Measurements from ENCODE around the gene UMPS.
"Not testable (repeated sequence)": the region's sequence is repeated elsewhere in the genome, so short reads cannot be mapped to it uniquely, and the experiment has no call there.

UMPS gene

GRCh38 chr3:124773351-124774326, 43.4 kb downstream of the UMPS start:
- no peak for TF ChIP-seq GATA1 (IDR thresholded peaks at IDR 0.05; ENCODE audit: low read depth, low read length)
- TF ChIP-seq POLR2A (IDR thresholded peaks at IDR 0.05; ENCODE audit: low read length): no peak

GRCh38 chr3:124774327-124774718, 44.1 kb downstream of the UMPS start:
- DNase-seq: no peak
- no peak for TF ChIP-seq POLR2A (IDR thresholded peaks at IDR 0.05; ENCODE audit: low read length)
- TF ChIP-seq GATA1 (IDR thresholded peaks at IDR 0.05; ENCODE audit: low read depth, low read length): no peak

More at GRCh38 chr3:124773351-124774326, 43.4 kb downstream of the UMPS start:
- no peak for DNase-seq

- TF ChIP-seq POLR2A (IDR thresholded peaks at IDR 0.05; ENCODE audit: low read length) (no peak), GATA1 (IDR thresholded peaks at IDR 0.05; ENCODE audit: low read depth, low read length) (no peak)
- no peak for DNase-seq
Observed at GRCh38 chr3:124774841-124775402, 44.7 kb downstream of the UMPS start.

GRCh38 chr3:124775877-124776276, 45.6 kb downstream of the UMPS start:
- DNase-seq: no peak
- TF ChIP-seq POLR2A (IDR thresholded peaks at IDR 0.05; ENCODE audit: low read length) (no peak), GATA1 (IDR thresholded peaks at IDR 0.05; ENCODE audit: low read depth, low read length) (no peak)

GRCh38 chr3:124776856-124777255, 46.6 kb downstream of the UMPS start:
- DNase-seq: no peak
- TF ChIP-seq POLR2A (IDR thresholded peaks at IDR 0.05; ENCODE audit: low read length) (no peak), GATA1 (IDR thresholded peaks at IDR 0.05; ENCODE audit: low read depth, low read length) (no peak)

GRCh38 chr3:124777762-124778470, 47.7 kb downstream of the UMPS start:
- TF ChIP-seq POLR2A (IDR thresholded peaks at IDR 0.05; ENCODE audit: low read length): no peak
- TF ChIP-seq GATA1 (IDR thresholded peaks at IDR 0.05; ENCODE audit: low read depth, low read length): no peak
- no peak for DNase-seq

- DNase-seq: no peak
- TF ChIP-seq GATA1 (IDR thresholded peaks at IDR 0.05; ENCODE audit: low read depth, low read length) (no peak), POLR2A (IDR thresholded peaks at IDR 0.05; ENCODE audit: low read length) (no peak)
Observed at GRCh38 chr3:124779116-124779515, 48.9 kb downstream of the UMPS start.

- DNase-seq: no peak
- no peak for TF ChIP-seq POLR2A (IDR thresholded peaks at IDR 0.05; ENCODE audit: low read length)
Observed at GRCh38 chr3:124779751-124780191, 49.5 kb downstream of the UMPS start.

GRCh38 chr3:124780356-124780755, 50.1 kb downstream of the UMPS start:
- TF ChIP-seq GATA1 (IDR thresholded peaks at IDR 0.05; ENCODE audit: low read depth, low read length) (no peak), POLR2A (IDR thresholded peaks at IDR 0.05; ENCODE audit: low read length) (no peak)
- DNase-seq: no peak

- DNase-seq: no peak
- TF ChIP-seq POLR2A (IDR thresholded peaks at IDR 0.05; ENCODE audit: low read length): no peak
- no peak for TF ChIP-seq GATA1 (IDR thresholded peaks at IDR 0.05; ENCODE audit: low read depth, low read length)
Observed at GRCh38 chr3:124780761-124781475, 50.7 kb downstream of the UMPS start.

GRCh38 chr3:124781476-124782376, 51.5 kb downstream of the UMPS start:
- DNase-seq: no peak
- TF ChIP-seq GATA1 (IDR thresholded peaks at IDR 0.05; ENCODE audit: low read depth, low read length): no peak
- no peak for TF ChIP-seq POLR2A (IDR thresholded peaks at IDR 0.05; ENCODE audit: low read length)

- not testable (repeated sequence) for DNase-seq
Observed at GRCh38 chr3:124782377-124782712, 52.1 kb downstream of the UMPS start.

- TF ChIP-seq GATA1 (IDR thresholded peaks at IDR 0.05; ENCODE audit: low read depth, low read length) (no peak), POLR2A (IDR thresholded peaks at IDR 0.05; ENCODE audit: low read length) (no peak)
Observed at GRCh38 chr3:124783696-124784095, 53.4 kb downstream of the UMPS start.

More at GRCh38 chr3:124783696-124784095, 53.4 kb downstream of the UMPS start:
- DNase-seq: no peak
